Gastroesophageal sphincter (tissue), 3 donors: ENCODE measurements around the gene SNTG2.

Experiments used
- EP300 ChIP-seq: sonication (generic); formaldehyde crosslinking; IDR thresholded peaks from one replicate; pipeline ENCODE4 v1.6.1; 2017; ENCODE audit warnings: antibody characterized with exemption, mild to moderate bottlenecking
- POLR2A ChIP-seq, 2 donors: fragments of 450-650 bp; IDR thresholded peaks; one replicate each; pipeline ENCODE4 v1.6.1; 2017; ENCODE audit warnings: antibody characterized with exemption in 2 of 2, mild to moderate bottlenecking in 2 of 2, moderate library complexity in 1 of 2
- POLR2AphosphoS5 ChIP-seq: sonication (generic); formaldehyde crosslinking; IDR thresholded peaks from one replicate; pipeline ENCODE4 v1.6.1; 2017; ENCODE audit warnings: antibody characterized with exemption
- TF ChIP-seq, protein P1 (sequence below), 4 experiments: fragments of 200-600 bp in 2 of 4; fragments of 450-650 bp in 2 of 4; sonication (generic) in 1 of 4; IDR thresholded peaks; one replicate each; pipeline ENCODE4 v1.5.1; 2017 to 2019; ENCODE audit warnings: antibody characterized with exemption in 4 of 4, mild to moderate bottlenecking in 2 of 4, moderate library complexity in 2 of 4

DNA sequence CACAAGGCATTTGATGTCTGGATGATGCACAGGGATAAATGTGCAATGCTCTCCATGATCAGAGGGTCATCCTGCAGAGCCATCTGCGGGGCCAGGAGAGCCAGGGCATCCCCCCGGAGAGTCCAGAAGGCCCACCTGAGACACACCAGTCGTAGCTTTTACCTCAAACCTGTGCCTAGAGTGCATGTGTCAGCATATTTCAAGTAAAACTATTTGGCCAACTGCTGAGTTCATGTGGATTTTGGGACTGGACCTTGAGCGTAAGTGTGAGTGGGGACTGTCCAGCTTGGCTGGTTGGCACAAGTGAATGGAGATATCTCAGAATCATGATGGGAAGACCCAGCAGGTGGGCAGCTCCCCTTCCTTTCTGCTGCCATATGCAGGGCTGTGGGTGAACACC, 314.8 kb downstream of the SNTG2 start:
- TF ChIP-seq, protein P1, sequence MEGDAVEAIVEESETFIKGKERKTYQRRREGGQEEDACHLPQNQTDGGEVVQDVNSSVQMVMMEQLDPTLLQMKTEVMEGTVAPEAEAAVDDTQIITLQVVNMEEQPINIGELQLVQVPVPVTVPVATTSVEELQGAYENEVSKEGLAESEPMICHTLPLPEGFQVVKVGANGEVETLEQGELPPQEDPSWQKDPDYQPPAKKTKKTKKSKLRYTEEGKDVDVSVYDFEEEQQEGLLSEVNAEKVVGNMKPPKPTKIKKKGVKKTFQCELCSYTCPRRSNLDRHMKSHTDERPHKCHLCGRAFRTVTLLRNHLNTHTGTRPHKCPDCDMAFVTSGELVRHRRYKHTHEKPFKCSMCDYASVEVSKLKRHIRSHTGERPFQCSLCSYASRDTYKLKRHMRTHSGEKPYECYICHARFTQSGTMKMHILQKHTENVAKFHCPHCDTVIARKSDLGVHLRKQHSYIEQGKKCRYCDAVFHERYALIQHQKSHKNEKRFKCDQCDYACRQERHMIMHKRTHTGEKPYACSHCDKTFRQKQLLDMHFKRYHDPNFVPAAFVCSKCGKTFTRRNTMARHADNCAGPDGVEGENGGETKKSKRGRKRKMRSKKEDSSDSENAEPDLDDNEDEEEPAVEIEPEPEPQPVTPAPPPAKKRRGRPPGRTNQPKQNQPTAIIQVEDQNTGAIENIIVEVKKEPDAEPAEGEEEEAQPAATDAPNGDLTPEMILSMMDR (IDR thresholded peaks at IDR 0.05): no peak
- TF ChIP-seq EP300 (no peak), POLR2AphosphoS5 (no peak), POLR2A (IDR thresholded peaks at IDR 0.05) (no peak)
